Tibial nerve (tissue), 4 donors: Measurements from ENCODE around the gene CAMTA1.

ENCODE experiments used
- CTCF ChIP-seq, 5 experiments: fragments of 200-600 bp in 3 of 5; fragments of 450-650 bp in 2 of 5; sonication (generic) in 3 of 5; IDR thresholded peaks; one replicate each; pipeline ENCODE4 v1.5.1; 2016 to 2019; ENCODE audit warnings: antibody characterized with exemption in 5 of 5, mild to moderate bottlenecking in 3 of 5, moderate library complexity in 2 of 5
- EP300 ChIP-seq, 2 donors: sonication (generic); formaldehyde crosslinking; IDR thresholded peaks; one replicate each; pipeline ENCODE4 v1.6.1; 2017; ENCODE audit warnings: antibody characterized with exemption in 2 of 2, mild to moderate bottlenecking in 1 of 2
- POLR2A ChIP-seq, 2 donors: fragments of 450-650 bp; IDR thresholded peaks; one replicate each; pipeline ENCODE4 v1.6.1; 2017; ENCODE audit warnings: antibody characterized with exemption in 2 of 2, mild to moderate bottlenecking in 2 of 2, moderate library complexity in 2 of 2

DNA sequence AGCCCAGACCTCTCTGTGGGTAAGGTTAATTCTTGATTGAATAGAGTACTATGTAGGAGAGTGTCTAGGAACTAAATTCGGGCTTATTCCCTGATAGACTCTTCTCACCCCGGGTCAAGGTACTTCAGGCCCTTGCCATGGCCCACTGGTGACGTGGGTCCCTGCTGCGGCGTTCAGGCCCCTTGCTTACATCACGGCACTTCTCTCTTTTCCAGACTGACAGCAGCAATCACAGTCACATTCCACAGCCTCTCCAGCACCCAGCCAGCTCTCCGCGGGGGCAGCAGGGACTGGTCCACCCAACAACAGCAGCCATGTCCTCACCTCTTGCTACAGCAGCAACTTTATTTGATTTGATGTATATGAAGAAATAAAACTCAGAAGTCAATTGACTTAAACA, 584.6 kb downstream of the CAMTA1 start:
- TF ChIP-seq CTCF (IDR thresholded peaks at IDR 0.05), result no peak
- TF ChIP-seq POLR2A (IDR thresholded peaks at IDR 0.05), result no peak
- TF ChIP-seq EP300 (IDR thresholded peaks at IDR 0.05), result no peak
